K562 (cell line): ENCODE data around the gene OLR1. TPM values are rescaled to one million over a fixed set of nuclear protein-coding genes. Genes with fewer than 3 reads are reported as not detected.

Experiments
- ATF3 ChIP-seq, 2 experiments: fragments of 450-650 bp in 1 of 2; sonication (generic) in 1 of 2; formaldehyde crosslinking in 1 of 2; IDR thresholded peaks in 1 of 2; conservative IDR thresholded peaks in 1 of 2; 2 replicates each; pipeline versions ENCODE4 v1.6.1 to v1.8.1; 2016 to 2023; ENCODE audit warnings: mild to moderate bottlenecking in 2 of 2, moderate library complexity in 2 of 2, inconsistent platforms in 1 of 2, missing genetic modification reagents in 1 of 2
- CC2D1A ChIP-seq: fragments of 450-650 bp; IDR thresholded peaks from 2 replicates; pipeline ENCODE4 v1.6.1; 2017; ENCODE audit warnings: mild to moderate bottlenecking
- DLX4 ChIP-seq: fragments of 250-450 bp; sonication (Bioruptor Pico); IDR thresholded peaks from 2 replicates; pipeline ENCODE4 v1.6.1; 2021; ENCODE audit warnings: mild to moderate bottlenecking
- E2F8 ChIP-seq: fragments of 450-650 bp; IDR thresholded peaks from 2 replicates; pipeline ENCODE4 v1.7.1; 2018; ENCODE audit warnings: mild to moderate bottlenecking, low read depth; ENCODE audit not compliant: partially characterized antibody
- ESRRA ChIP-seq: fragments of 450-650 bp; IDR thresholded peaks from 2 replicates; pipeline ENCODE4 v1.6.1; 2014; ENCODE audit warnings: low read depth, mild to moderate bottlenecking, moderate library complexity, borderline replicate concordance
- GABPB2 ChIP-seq: fragments of 250-450 bp; sonication (Bioruptor Pico); conservative IDR thresholded peaks from 2 replicates; pipeline ENCODE4 v1.5.1; 2021; ENCODE audit warnings: mild to moderate bottlenecking
- HES1 ChIP-seq: fragments of 450-650 bp; IDR thresholded peaks from 2 replicates; pipeline ENCODE4 v1.6.1; 2016; ENCODE audit warnings: low read depth, mild to moderate bottlenecking, moderate library complexity
- POLR2H ChIP-seq: IDR thresholded peaks from 2 replicates; pipeline ENCODE4 v1.6.1; 2016; ENCODE audit warnings: missing genetic modification characterization, low read depth, mild to moderate bottlenecking, control low read depth, missing compliant biosample characterization, moderate library complexity
- SIRT6 ChIP-seq: IDR thresholded peaks from one replicate; pipeline ENCODE4 v1.6.1; 2012; ENCODE audit warnings: low read depth, mild to moderate bottlenecking, control low read depth, inconsistent platforms, low read length, moderate library complexity
- STAT5A ChIP-seq: IDR thresholded peaks from 2 replicates; pipeline ENCODE4 v1.6.1; 2012; ENCODE audit warnings: low read length, inconsistent platforms, borderline replicate concordance
- TFE3 ChIP-seq: fragments of 450-650 bp; formaldehyde crosslinking; IDR thresholded peaks from 2 replicates; pipeline ENCODE4 v1.4.0; 2020; ENCODE audit warnings: mild to moderate bottlenecking, mixed read lengths
- ZFX ChIP-seq: sonication (generic); formaldehyde crosslinking; IDR thresholded peaks from 2 replicates; pipeline ENCODE4 v1.8.0; 2022; ENCODE audit warnings: mild to moderate bottlenecking, missing genetic modification reagents, moderate library complexity
- ZMIZ1 ChIP-seq, 2 experiments: fragments of 150-350 bp in 1 of 2; IDR thresholded peaks; 2 replicates each; pipeline ENCODE4 v1.6.1; 2012 to 2016; ENCODE audit warnings: low read depth in 2 of 2, low read length in 2 of 2, mild to moderate bottlenecking in 1 of 2, moderate library complexity in 1 of 2
- ZNF445 ChIP-seq: fragments of 250-450 bp; sonication (Bioruptor Pico); IDR thresholded peaks from 2 replicates; pipeline ENCODE4 v1.4.0; 2020; ENCODE audit warnings: low read depth, mild to moderate bottlenecking, moderate library complexity
- ZNF766 ChIP-seq: fragments of 200-800 bp; sonication (Bioruptor generic); conservative IDR thresholded peaks from 2 replicates; pipeline ENCODE4 v1.6.1; 2016; ENCODE audit warnings: missing genetic modification characterization, missing compliant biosample characterization
- polyA plus RNA-seq, 8 experiments: library from polyadenylated mRNA; depleted of rRNA in 4 of 8; stranded (reverse) in 5 of 8; unstranded in 3 of 8; fragments of >200 nt; fragmentation: Nextera tagmentation in 2 of 8; fragmentation: Illumina TruSeq in 1 of 8; extraction: Ambion mirVana in 2 of 8; extraction: Trizol in 1 of 8; gene quantifications; 2 replicates each; pipeline versions ENCODE4 v1.2.1 to v1.2.3, GENCODE V29; 2011 to 2014; ENCODE audit warnings: inconsistent platforms in 1 of 8, missing spikeins in 1 of 8
- total RNA-seq, 7 experiments: library from RNA; depleted of rRNA in 6 of 7; stranded (reverse); fragments of >200 nt in 6 of 7; fragmentation: Illumina TruSeq in 2 of 7; extraction: Trizol in 2 of 7; gene quantifications; 2 replicates each; pipeline versions ENCODE4 v1.2.1 to v1.2.3, GENCODE V29; 2011 to 2021; ENCODE audit warnings: low replicate concordance in 1 of 7

OLR1 gene
- total and polyA plus RNA-seq, 9 of the 15 experiments (the other 6 are each of a cell fraction or from before 2014, with no cell fraction given): not detected

- peak; percentile 93 for TF ChIP-seq ESRRA
- TF ChIP-seq E2F8: no peak
- no peak for TF ChIP-seq ZMIZ1 (IDR thresholded peaks at IDR 0.05; ENCODE audit: low read depth in 2 of 2, low read length in 2 of 2)
- TF ChIP-seq GABPB2 (CRISPR knock-in tag): no peak
- no peak for TF ChIP-seq SIRT6
- no peak for TF ChIP-seq ZNF766
- peak; percentile 35 for TF ChIP-seq ATF3 (IDR thresholded peaks at IDR 0.05)
- peak; percentile 62; the same call in 1 of the 2 replicates for TF ChIP-seq ATF3 (CRISPR knock-in tag; conservative IDR thresholded peaks at IDR 0.05)
- TF ChIP-seq CC2D1A: no peak
- TF ChIP-seq DLX4 (CRISPR knock-in tag): no peak
- no peak for TF ChIP-seq STAT5A
- TF ChIP-seq HES1: no peak
- TF ChIP-seq TFE3 (CRISPR knock-in tag): no peak
- no peak for TF ChIP-seq ZNF445
- peak; percentile 42 for TF ChIP-seq ZFX (CRISPR knock-in tag)
- TF ChIP-seq POLR2H: peak; percentile 83
Observed at GRCh38 chr12:10211940-10212738, 40.2 kb upstream of the OLR1 start (continued).
